Activated CD8-positive, alpha-beta memory T cell treated with anti-CD3 and anti-CD28 coated beads, Interleukin-2, amount 10 ng/mL, durations not matched to agents 7 days and 5 days (primary cell): Measurements from ENCODE around the gene GSG1L. TPM values are rescaled to one million over a fixed set of nuclear protein-coding genes. Genes with fewer than 3 reads are reported as not detected.

ENCODE experiments used
- ATAC-seq: fragments of 150-1000 bp; cut with Tn5 transposase; one replicate; pipeline ENCODE4 v1.10.0; 2021; ENCODE audit warnings: moderate library complexity
- CTCF ChIA-PET: fragments of 350-600 bp; sonication (Branson Sonifier 250); formaldehyde crosslinking; loops from one replicate; lab custom pipeline; 2021; ENCODE audit warnings: antibody characterized with exemption; lab: Charles Lee
- DNase-seq: peaks from one replicate; pipeline ENCODE4 v3.0.0-alpha.2; 2020
- H3K27ac Mint-ChIP-seq: one replicate; pipeline ENCODE4 v1.8.0; 2021; ENCODE audit warnings: mild to moderate bottlenecking, mixed read lengths
- H3K27me3 Mint-ChIP-seq: one replicate; pipeline ENCODE4 v1.8.0; 2021; ENCODE audit warnings: mixed read lengths
- H3K36me3 Mint-ChIP-seq: one replicate; pipeline ENCODE4 v1.8.0; 2021; ENCODE audit warnings: mild to moderate bottlenecking, mixed read lengths
- H3K4me1 Mint-ChIP-seq: one replicate; pipeline ENCODE4 v1.8.0; 2021; ENCODE audit warnings: mixed read lengths
- H3K4me3 Mint-ChIP-seq: one replicate; pipeline ENCODE4 v1.8.0; 2021; ENCODE audit warnings: mild to moderate bottlenecking, moderate library complexity, mixed read lengths
- H3K9me3 Mint-ChIP-seq: one replicate; pipeline ENCODE4 v1.8.0; 2022; ENCODE audit warnings: low read depth, mixed read lengths
- total RNA-seq, 2 experiments: library from RNA; stranded (reverse); gene quantifications; one replicate each; pipeline ENCODE4 v1.2.3, GENCODE V29; 2021

Gene GSG1L
- total RNA-seq, 2 experiments from 2014 or later: not detected

- ATAC-seq (no peak), DNase-seq (no peak)
- Mint-ChIP-seq H3K4me1 (no peaks in the 10 kb centered on the region), H3K27me3 (no peaks in the 10 kb centered on the region), H3K36me3 (no peaks in the 10 kb centered on the region), H3K27ac (no peak overlapping the region), H3K9me3 (no peaks in the 10 kb centered on the region), H3K4me3 (no peak overlapping the region)
- CTCF ChIA-PET: no interaction called here
These were observed 277.1 kb downstream of the GSG1L start for GRCh38 chr16:27786221-27786922.

- Mint-ChIP-seq H3K36me3 (no peaks in the 10 kb centered on the region), H3K4me3 (no peak overlapping the region), H3K4me1 (no peaks in the 10 kb centered on the region), H3K27me3 (no peaks in the 10 kb centered on the region), H3K27ac (no peak overlapping the region), H3K9me3 (no peaks in the 10 kb centered on the region)
- ATAC-seq (no peak), DNase-seq (no peak)
- CTCF ChIA-PET: no interaction called here
These were observed 278.2 kb downstream of the GSG1L start for GRCh38 chr16:27785307-27785678.

- no peak overlapping the region for H3K27ac Mint-ChIP-seq
- DNase-seq: no peak
- CTCF ChIA-PET: no interaction called here
- H3K9me3 Mint-ChIP-seq: no peaks in the 10 kb centered on the region
- no peaks in the 10 kb centered on the region for H3K27me3 Mint-ChIP-seq
- no peaks in the 10 kb centered on the region for H3K36me3 Mint-ChIP-seq
- no peak for ATAC-seq
- H3K4me1 Mint-ChIP-seq: no peaks in the 10 kb centered on the region
- H3K4me3 Mint-ChIP-seq: no peak overlapping the region
These were observed 278.9 kb downstream of the GSG1L start for GRCh38 chr16:27784351-27785306.

GRCh38 chr16:27781981-27782880 is 281.3 kb downstream of the GSG1L start:
- Mint-ChIP-seq H3K36me3 (no peaks in the 10 kb centered on the region), H3K4me1 (no peaks in the 10 kb centered on the region), H3K27me3 (no peaks in the 10 kb centered on the region), H3K27ac (no peak overlapping the region), H3K9me3 (no peaks in the 10 kb centered on the region), H3K4me3 (no peak overlapping the region)
- DNase-seq (no peak), ATAC-seq (no peak)
- CTCF ChIA-PET: no interaction called here

- Mint-ChIP-seq H3K4me3 (no peak overlapping the region), H3K36me3 (no peaks in the 10 kb centered on the region), H3K9me3 (no peaks in the 10 kb centered on the region), H3K4me1 (no peaks in the 10 kb centered on the region), H3K27me3 (no peaks in the 10 kb centered on the region), H3K27ac (no peak overlapping the region)
- DNase-seq: no peak
- no peak for ATAC-seq
- CTCF ChIA-PET: no interaction called here
These were observed 282.4 kb downstream of the GSG1L start for GRCh38 chr16:27781195-27781524.

- CTCF ChIA-PET: interaction anchor here (1.7 kb wide), 1 partner anchor 12 kb away, joined by 4 read pairs; no protein-coding TSS in a partner anchor
- DNase-seq (no peak), ATAC-seq (no peak)
- H3K27me3 Mint-ChIP-seq: no peaks in the 10 kb centered on the region
- H3K4me3 Mint-ChIP-seq: no peak overlapping the region
- H3K27ac Mint-ChIP-seq: no peak overlapping the region
- H3K9me3 Mint-ChIP-seq: no peaks in the 10 kb centered on the region
- H3K36me3 Mint-ChIP-seq: no peaks in the 10 kb centered on the region
- no peaks in the 10 kb centered on the region for H3K4me1 Mint-ChIP-seq
These were observed 282.9 kb downstream of the GSG1L start for GRCh38 chr16:27780468-27781194.

- ATAC-seq (no peak), DNase-seq (no peak)
- H3K27me3 Mint-ChIP-seq: no peaks in the 10 kb centered on the region
- H3K36me3 Mint-ChIP-seq: no peaks in the 10 kb centered on the region
- H3K4me1 Mint-ChIP-seq: no peaks in the 10 kb centered on the region
- CTCF ChIA-PET: interaction anchor here (1.7 kb wide), 1 partner anchor 11 kb away, joined by 4 read pairs; no protein-coding TSS in a partner anchor
- no peak overlapping the region for H3K4me3 Mint-ChIP-seq
- no peak overlapping the region for H3K27ac Mint-ChIP-seq
- H3K9me3 Mint-ChIP-seq: no peaks in the 10 kb centered on the region
These were observed 283.8 kb downstream of the GSG1L start for GRCh38 chr16:27779641-27780164.

- Mint-ChIP-seq H3K27ac (no peak overlapping the region), H3K36me3 (no peaks in the 10 kb centered on the region), H3K4me1 (no peaks in the 10 kb centered on the region), H3K9me3 (no peaks in the 10 kb centered on the region), H3K27me3 (no peaks in the 10 kb centered on the region), H3K4me3 (no peak overlapping the region)
- no peak for ATAC-seq
- DNase-seq: no peak
- CTCF ChIA-PET: interaction anchor here (1.7 kb wide), 1 partner anchor 10 kb away, joined by 4 read pairs; no protein-coding TSS in a partner anchor
These were observed 284.5 kb downstream of the GSG1L start for GRCh38 chr16:27778926-27779570.

GRCh38 chr16:27778171-27778925 is 285.2 kb downstream of the GSG1L start:
- H3K27ac Mint-ChIP-seq: no peak overlapping the region
- no peaks in the 10 kb centered on the region for H3K27me3 Mint-ChIP-seq
- H3K36me3 Mint-ChIP-seq: no peaks in the 10 kb centered on the region
- CTCF ChIA-PET: no interaction called here
- no peak overlapping the region for H3K4me3 Mint-ChIP-seq
- no peaks in the 10 kb centered on the region for H3K4me1 Mint-ChIP-seq
- no peaks in the 10 kb centered on the region for H3K9me3 Mint-ChIP-seq
- DNase-seq (no peak), ATAC-seq (no peak)

- CTCF ChIA-PET: no interaction called here
- Mint-ChIP-seq H3K27ac (no peak overlapping the region), H3K36me3 (no peaks in the 10 kb centered on the region), H3K27me3 (no peaks in the 10 kb centered on the region), H3K4me1 (no peaks in the 10 kb centered on the region), H3K9me3 (no peaks in the 10 kb centered on the region), H3K4me3 (no peak overlapping the region)
- ATAC-seq (no peak), DNase-seq (no peak)
These were observed 286.0 kb downstream of the GSG1L start for GRCh38 chr16:27777527-27777926.

GRCh38 chr16:27776556-27777225 is 286.8 kb downstream of the GSG1L start:
- H3K9me3 Mint-ChIP-seq: no peaks in the 10 kb centered on the region
- CTCF ChIA-PET: no interaction called here
- no peaks in the 10 kb centered on the region for H3K27me3 Mint-ChIP-seq
- no peaks in the 10 kb centered on the region for H3K36me3 Mint-ChIP-seq
- H3K4me1 Mint-ChIP-seq: no peaks in the 10 kb centered on the region
- H3K27ac Mint-ChIP-seq: no peak overlapping the region
- DNase-seq (no peak), ATAC-seq (no peak)
- no peak overlapping the region for H3K4me3 Mint-ChIP-seq
